SHP77 treated with DMSO at 0.1 percent for 48 hours (cell line): ENCODE results near the gene EI24.

Source experiments
- DNase-seq: peaks from one replicate; lab custom pipeline; 2025; lab: John Stamatoyannopoulos, UW

Gene EI24

DNA sequence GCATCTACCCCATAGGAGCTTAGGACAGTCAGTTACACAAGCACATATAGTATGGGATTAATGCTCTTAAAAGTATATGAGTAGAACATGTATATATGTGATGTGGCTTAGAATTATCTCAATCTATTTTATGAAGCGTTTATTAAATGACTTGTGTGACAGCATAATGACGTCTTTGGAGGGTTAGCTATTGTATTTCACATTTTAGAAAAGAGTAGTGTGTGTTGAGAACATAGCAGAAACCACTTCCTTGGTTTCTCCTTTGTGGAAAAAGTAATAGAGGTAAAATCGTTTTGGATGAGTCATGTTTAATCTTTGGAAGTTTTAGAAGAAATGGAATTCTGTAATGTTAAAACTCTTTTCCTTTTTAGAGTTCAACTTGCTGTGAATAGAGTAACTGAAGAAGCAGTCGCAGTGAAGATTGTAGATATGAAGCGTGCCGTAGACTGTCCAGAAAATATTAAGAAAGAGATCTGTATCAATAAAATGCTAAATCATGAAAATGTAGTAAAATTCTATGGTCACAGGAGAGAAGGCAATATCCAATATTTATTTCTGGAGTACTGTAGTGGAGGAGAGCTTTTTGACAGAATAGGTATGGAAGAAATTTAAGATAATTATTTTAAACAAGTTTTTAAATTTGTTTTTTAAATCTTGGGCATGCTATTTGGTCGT lies 58.1 kb downstream of the EI24 start:
- DNase-seq: no peak
